ENCODE results near the gene TPD52L1. TPM values are rescaled to one million over a fixed set of nuclear protein-coding genes. Genes with fewer than 3 reads are reported as not detected.

TPD52L1 gene
- total and polyA plus RNA-seq, 2 of the 4 experiments (the other 2 are of a cell fraction) = 10.2 to 13.5 TPM

DNA sequence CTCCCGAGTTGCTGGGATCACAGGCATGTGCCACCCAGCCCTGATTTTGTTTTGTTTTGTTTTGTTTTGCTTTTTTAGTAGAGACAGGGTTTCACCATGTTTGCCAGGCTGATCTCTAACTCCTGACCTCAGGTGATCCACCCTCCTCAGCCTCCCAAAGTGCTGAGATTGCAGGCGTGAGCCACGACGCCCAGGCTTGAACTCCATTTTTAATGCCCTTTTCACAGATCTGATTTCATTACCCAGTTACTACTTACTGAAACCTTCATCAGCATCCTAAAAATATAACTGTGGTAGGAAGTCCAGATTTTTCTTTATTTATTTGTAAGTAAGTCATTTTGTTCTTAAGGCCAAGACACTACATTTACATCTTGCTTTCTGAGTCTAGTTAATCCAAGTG, 84.2 kb downstream of the TPD52L1 start:
- Histone ChIP-seq H3K9ac (ENCODE audit: low read depth, low read length) (no peak overlapping the region), H2AFZ (replicated peaks; ENCODE audit: low read length, poor library complexity) (no peak overlapping the region), H2BK20ac (ENCODE audit: low read depth, low read length) (no peak overlapping the region), H2BK15ac (ENCODE audit: low read depth, low read length) (no peak overlapping the region), H3K14ac (replicated peaks; ENCODE audit: low read depth, low read length) (no peak overlapping the region), H3K23ac (ENCODE audit: low read depth, low read length) (no peak overlapping the region), H3K4ac (ENCODE audit: low read depth, low read length) (no peak overlapping the region), H4K8ac (ENCODE audit: low read depth in 2 of 2, low read length in 2 of 2) (no peak overlapping the region), H3K4me3 (ENCODE audit: insufficient read depth, low read depth, low read length) (no peak overlapping the region), H3K18ac (ENCODE audit: low read depth, low read length) (peak overlapping the region; percentile 74; the same call in 1 of the 2 replicates), H3K36me3 (ENCODE audit: control insufficient read depth, insufficient read depth, low read length) (no peaks in the 10 kb centered on the region), H2BK120ac (ENCODE audit: low read depth, low read length) (no peak overlapping the region), H3K9me1 (ENCODE audit: insufficient read depth, low read length) (no peaks in the 10 kb centered on the region; the same call in 1 of the 2 replicates), H3K27ac (ENCODE audit: insufficient read depth, low read length) (no peak overlapping the region), H4K20me1 (ENCODE audit: insufficient read depth, low read length) (no peaks in the 10 kb centered on the region), H2BK5ac (ENCODE audit: low read depth, low read length, poor library complexity, severe bottlenecking) (no peak overlapping the region), H3K56ac (ENCODE audit: extremely low read depth, insufficient read depth, low read length) (no peak overlapping the region), H3K79me1 (ENCODE audit: low read depth in 1 of 2, low read length in 2 of 2) (no peaks in the 10 kb centered on the region), H3K4me1 (ENCODE audit: control insufficient read depth, insufficient read depth, low read length) (peaks cover 11% of the 10 kb centered on the region), H2AK5ac (ENCODE audit: low read depth, low read length) (no peak overlapping the region), H4K5ac (ENCODE audit: low read depth, low read length) (peak overlapping the region; percentile 78; the same call in 1 of the 2 replicates), H3K4me2 (ENCODE audit: low read depth, low read length) (no peak overlapping the region), H3K9me3 (ENCODE audit: control insufficient read depth, insufficient read depth, low read length) (peaks cover under 1% of the 10 kb centered on the region; the same call in 1 of the 2 replicates), H3K27me3 (ENCODE audit: control insufficient read depth, insufficient read depth, low read length) (no peaks in the 10 kb centered on the region), H4K91ac (ENCODE audit: insufficient read depth, low read depth, low read length) (no peak overlapping the region), H2AK9ac (replicated peaks; ENCODE audit: low read depth, low read length, poor library complexity) (no peak overlapping the region)
- no peak for TF ChIP-seq RFX5 (IDR thresholded peaks at IDR 0.05; ENCODE audit: low read depth, low read length)
- no peak for TF ChIP-seq SMC3 (IDR thresholded peaks at IDR 0.05; ENCODE audit: low read depth, low read length)
- no peak for TF ChIP-seq CHD1 (IDR thresholded peaks at IDR 0.05; ENCODE audit: low read depth, low read length)
- in situ Hi-C loops (cut with MboI; ENCODE audit: low sequenced_read_pairs) (no loop called here), intact Hi-C loops (cut with micrococcal nuclease) (no loop called here), dilution Hi-C loops (cut with HindIII; ENCODE audit: low sequenced_read_pairs, unreplicated experiment) (no loop called here)
- DNase-seq = no peak
- ChIA-PET CTCF (no interaction called here), POLR2A (ENCODE audit: unreplicated experiment) (no interaction called here)
- no TSS peak for BruUV-seq (replicated peaks)
- WGBS, 2 experiments (ENCODE audit: extremely low coverage in 2 of 2, insufficient read length in 1 of 2) = no CpG with 5 or more reads among the region's 4 CpGs
- no peak for ATAC-seq (ENCODE audit: low read depth)

Measured in IMR-90 (cell line).